ENCODE measurements around the gene NAALADL2. TPM values are rescaled to one million over a fixed set of nuclear protein-coding genes. Genes with fewer than 3 reads are reported as not detected.

Gene NAALADL2
- polyA plus RNA-seq, 4 donors, result 17.4 to 25.9 (median 20.2) TPM

DNA sequence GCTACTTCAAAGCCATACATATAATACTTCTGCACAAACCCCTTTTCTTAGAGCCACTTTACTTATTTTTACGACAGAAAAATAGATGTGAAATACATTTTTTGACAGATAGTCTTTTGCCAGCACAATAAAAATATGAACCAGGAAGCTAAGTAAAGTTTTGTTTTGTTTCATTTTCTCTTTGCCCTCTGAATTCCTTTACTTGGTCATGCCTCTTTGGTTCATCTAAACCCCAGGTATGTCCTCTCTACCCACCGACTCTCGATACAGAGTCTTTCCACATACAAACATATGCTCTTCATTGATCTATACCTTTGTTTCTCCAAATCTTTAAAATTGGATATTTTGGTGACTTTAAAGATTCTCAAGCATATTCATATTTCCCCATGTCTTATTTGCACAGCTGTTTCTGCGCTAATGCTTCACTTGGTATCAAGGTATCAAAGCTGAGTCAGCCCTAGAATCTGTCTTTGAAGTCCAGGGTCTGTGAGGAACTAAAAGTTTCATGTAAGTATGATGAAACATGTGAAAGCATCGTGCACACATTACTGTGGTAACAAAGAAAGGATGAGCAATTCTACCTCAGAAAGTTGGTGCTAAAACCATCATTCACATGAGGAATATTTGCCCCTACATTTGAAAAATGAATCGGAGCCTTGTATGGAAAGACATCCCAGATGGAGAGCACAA is 845.4 kb downstream of the NAALADL2 start:
- no peak for DNase-seq (ENCODE audit: low read depth in 4 of 4, low spot score in 3 of 4)

DNA sequence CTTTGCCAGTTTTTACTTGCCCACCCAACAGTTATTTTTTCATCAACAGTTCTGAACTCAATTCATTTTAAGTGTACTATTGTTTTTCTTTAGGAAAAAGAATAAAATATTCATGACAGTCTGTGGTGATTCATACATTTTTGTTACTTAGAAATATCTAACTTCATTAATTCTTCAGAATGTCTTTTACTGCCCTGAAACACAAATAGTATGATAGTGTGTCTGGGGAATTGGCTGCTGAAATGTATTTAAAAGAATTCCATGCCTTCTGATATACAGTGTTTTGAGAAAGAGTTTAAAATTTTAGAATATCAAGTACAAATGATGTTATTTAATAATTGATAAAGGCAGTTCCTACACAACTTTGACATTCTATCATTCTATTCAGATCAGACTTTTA is 854.1 kb downstream of the NAALADL2 start:
- DNase-seq (ENCODE audit: low read depth in 4 of 4, low spot score in 3 of 4), result no peak

DNA sequence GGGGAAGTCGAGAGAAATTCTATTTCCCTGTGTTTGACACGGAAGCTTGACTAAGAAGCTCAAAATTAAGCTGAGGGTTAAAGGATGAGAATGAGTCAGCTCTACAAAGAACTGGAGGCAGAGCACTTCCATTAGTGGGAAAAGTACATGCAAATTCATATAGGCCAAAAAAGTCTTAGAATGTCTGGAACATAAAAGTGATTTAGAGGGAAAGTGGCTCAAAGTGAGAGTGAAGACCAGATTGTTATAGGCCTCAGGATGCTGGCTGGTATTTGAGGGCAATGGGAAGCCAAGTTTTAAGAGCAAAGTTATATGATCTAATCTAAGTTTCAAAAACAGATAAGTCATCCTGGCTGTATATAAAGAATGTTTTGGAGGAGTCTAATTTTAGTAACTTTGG is 857.3 kb downstream of the NAALADL2 start:
- no peak for DNase-seq (ENCODE audit: low read depth in 4 of 4, low spot score in 3 of 4)

DNA sequence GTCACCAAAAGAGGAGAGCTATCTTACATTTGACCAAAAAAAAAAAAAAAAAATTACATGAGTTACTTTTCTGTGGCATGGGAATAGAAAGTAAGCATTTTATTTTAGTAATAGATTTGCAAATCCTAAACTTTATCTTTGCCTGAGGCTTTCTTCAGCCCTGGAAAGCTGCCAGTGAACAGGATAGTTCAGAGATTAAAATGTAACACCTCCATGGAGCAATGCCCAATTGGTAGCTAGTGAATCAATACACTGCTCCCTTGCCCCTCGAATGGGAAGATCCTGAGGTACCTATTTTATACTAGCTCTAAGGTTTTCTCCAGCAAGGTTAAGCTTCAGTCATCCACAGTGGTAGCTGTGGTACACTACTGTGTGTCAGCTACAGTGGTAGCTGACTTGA is 867.1 kb downstream of the NAALADL2 start:
- no peak for DNase-seq (ENCODE audit: low read depth in 4 of 4, low spot score in 3 of 4)

DNA sequence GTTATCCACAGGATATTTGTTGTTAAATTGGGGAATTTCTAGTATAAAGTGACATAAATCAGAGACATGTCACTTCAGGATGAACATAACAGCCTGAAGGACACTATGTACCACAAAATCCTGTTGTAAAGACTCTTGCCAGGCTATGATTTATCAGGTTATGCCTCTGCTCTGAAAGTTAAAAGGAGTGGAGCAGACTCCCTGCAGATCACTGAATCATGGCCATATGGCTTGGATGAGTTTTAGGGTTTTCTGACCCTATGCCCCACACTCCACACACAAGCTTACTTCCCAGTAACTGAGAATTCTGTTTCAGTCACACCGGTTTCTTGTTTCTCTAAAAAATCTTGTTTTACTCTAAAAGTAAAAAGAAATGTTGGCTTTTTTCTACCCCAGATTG is 869.4 kb downstream of the NAALADL2 start:
- no peak for DNase-seq (ENCODE audit: low read depth in 4 of 4, low spot score in 3 of 4)

DNA sequence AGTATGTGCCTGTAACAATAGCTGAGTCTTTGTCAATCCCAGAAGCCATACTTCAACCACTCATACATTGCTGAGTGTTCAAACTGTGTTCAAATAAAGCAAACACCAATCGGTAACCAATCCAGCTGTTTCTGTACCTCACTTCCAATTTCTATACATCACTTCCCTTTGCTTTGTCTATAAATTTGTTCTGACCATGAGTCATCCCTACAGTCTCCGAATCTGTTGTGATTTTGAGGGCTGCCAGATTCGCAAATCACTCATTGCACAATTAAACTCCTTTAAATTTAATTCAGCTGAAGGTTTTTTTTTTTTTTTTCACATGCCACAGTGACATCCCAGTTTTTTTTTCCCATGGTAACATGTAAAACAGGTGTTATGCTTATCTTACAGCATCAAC is 870.3 kb downstream of the NAALADL2 start:
- no peak for DNase-seq (ENCODE audit: low read depth in 4 of 4, low spot score in 3 of 4)

DNA sequence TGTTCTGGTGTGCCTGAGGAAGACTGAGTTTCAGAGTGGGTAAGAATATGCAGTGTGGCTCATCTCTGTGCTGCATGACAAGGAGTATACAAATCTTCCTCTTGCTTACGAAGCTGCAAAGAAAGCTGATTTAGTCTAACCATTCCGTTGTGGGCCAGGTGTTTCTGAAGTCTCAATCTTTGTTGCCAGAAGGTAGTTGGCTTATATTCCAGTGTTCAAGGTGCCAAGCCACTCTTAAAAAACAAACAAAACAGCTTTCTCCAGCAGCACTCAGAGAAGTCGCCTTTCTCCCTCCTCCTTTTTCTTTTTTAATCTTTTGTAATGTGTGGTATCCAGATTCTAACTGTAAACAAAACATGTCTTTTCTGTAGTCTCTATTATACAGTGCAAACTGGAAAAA is 872.4 kb downstream of the NAALADL2 start:
- no peak for DNase-seq (ENCODE audit: low read depth in 4 of 4, low spot score in 3 of 4)

DNA sequence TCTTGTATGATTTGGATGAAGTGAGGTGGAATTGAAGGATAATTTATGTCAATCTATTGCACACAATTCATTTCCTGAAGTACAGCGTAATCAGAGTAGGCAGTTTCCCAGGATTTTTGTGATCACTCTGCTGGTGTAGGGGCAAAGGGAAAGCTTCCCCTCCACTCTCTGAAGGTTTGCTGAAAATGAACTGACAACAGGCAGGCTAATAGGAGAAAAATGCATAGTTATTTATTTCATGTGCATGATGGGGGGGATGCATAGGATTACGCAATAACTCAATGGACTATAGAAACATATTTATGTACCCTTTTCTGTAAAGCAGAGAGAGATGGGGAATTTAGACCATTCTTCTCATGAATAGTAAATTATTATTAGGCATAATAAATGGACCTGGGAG is 872.9 kb downstream of the NAALADL2 start:
- no peak for DNase-seq (ENCODE audit: low read depth in 4 of 4, low spot score in 3 of 4)

DNA sequence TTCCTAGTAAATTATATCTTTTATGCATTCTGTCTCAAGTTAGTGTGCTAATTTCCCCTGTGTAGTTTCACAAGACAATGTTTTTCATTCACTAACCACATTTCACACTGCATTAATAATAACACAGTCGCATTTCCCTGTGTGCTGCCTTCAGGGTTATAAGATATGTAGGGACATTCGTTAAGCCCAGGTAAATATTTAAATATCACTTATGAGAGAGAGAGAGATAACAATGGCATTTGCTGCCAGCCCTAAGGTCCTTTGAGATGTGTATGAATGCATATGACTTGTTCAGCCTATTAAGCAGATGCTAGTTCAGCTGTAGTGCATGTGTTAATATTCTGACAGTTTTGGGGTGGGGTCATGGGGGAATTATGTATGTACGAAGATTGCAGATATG is 876.7 kb downstream of the NAALADL2 start:
- no peak for DNase-seq (ENCODE audit: low read depth in 4 of 4, low spot score in 3 of 4)

DNA sequence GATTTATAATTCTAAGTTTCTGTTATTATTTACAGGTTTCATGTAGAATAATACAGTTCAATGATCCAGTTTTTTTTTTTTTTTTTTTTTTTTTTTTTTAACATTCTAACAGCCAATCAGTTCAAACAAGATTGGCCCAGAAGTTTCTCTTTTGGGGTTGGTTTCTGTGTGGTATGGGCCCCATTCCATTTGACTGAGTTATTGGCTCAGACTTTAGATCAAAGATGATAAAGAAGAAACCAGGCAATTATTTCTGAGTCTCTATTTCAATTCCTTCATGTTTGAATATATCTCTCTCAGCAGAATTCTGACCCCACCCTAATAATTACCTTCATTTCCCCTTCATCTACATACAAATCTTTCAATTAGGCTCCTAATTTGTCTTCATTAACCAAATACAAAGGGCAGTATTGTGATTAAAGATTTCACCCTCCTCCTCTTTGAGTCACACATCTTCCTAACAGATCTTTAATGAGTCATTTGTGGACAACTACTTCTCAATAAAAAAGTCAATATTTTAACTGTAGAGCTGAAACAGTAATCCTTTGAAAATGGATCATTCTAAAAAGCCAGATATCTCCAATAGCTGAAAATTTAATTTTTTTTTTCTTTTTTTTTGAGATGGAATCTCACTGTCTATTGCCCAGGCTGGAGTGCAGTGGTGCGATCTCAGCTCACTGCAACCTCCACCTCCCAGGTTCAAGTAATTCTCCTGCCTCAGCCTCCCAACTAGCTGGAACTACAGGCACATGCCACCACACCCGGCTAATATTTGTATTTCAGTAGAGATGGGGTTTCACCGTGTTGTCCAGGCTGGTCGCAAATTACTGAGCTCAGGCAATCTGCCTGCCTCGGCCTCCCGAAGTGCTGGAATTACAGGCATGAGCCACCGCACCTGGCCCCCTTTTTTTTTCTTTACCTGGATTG is 878.8 kb downstream of the NAALADL2 start:
- DNase-seq (ENCODE audit: low read depth in 4 of 4, low spot score in 3 of 4), result no peak

DNA sequence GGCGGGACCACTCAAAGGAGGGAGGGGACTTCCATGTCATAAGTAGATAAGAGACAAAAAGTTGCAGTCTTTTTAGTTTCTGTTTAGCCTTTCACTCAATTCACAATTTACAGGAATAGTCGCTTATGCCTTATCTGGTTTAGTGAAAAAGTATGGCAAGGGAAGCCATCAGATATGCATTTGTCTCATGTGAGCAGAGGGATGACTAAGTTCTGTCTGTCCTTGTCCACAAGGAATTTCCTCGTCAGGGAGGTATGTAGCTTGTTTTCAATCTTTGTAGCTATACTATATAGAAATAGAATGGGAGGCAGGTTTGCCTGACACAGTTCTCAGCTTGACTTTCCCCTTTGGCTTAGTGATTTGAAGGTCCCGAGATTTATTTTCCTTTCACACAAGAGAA is 882.8 kb downstream of the NAALADL2 start:
- DNase-seq (ENCODE audit: low read depth in 4 of 4, low spot score in 3 of 4), result no peak

DNA sequence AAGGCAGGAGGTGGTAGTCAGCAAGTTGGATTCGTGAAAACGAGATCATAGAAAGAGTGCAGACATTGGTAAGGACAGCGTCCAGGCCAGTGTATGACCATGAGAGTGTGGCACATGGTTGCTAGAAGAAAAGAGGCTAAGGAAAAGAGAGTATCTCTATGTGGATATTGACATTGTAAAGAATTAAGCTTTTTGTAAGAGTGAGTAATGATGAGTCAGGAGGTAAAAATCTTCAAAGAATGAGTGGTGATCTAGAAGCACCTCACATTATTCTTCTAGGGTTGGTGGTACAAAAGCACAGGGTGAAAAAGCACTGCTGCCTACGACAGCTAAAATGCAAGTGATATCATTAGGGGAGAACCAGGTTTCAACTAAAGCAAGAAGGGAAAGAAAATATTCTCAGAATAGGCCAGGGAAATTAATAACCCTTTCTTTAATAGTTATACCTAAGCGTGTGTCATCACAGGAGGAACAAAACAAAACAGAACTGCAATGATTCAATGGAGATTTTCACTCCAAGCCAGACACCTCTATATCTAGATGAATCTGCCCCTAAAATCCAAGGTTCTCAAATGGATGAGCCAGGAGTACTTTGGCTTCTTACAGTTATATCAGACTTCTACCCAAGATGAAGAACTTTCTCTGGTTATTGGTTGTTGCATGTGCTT is 884.7 kb downstream of the NAALADL2 start:
- no peak for DNase-seq (ENCODE audit: low read depth in 4 of 4, low spot score in 3 of 4)

DNA sequence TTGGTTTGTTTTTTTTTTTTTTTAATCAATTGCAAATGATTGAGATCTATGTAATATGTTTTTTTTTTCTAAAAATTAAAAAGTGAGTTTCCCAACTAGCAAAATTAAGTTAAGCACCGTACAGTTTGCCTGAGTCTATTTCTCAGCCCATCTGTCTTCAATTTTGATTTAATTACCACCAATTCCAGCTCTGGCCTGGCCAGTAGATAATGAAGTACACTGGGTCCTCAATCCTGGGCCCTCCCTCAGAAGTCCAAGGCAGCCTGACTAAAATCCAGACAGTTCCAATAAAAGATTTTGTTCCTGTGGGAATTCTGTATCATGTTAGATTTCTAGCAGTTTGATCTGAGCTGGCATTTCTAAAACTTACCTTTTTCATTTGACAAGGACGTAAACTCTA is 887.2 kb downstream of the NAALADL2 start:
- DNase-seq (ENCODE audit: low read depth in 4 of 4, low spot score in 3 of 4), result no peak

DNA sequence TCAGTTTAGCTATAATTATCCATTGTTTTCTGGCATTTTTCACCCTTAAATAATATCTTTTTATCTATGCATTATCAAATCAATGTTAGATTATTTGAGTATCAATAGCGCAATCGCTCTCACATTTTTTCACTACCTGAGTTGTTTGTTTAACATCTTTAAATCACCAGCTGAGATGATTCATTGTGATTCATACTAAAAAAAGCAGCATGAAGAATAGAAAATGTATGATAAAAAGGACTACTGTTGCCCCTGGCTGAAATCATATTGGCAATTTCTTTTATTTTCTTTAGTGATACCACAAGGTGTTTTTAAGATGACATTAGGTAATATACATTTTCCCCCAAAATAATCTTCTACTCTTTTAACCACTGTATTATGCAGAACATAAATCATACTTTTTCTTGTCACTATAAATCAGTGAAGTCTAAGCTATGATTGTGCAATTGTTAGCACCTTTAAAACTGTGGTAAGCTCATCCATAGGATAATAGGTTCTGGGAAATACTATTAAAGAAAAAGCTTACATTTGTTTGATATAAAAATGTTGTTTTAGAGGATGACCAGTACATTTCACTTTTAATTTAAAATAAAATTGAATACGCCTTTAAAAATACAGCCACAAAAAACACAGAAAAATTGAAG is 889.1 kb downstream of the NAALADL2 start:
- no peak for DNase-seq (ENCODE audit: low read depth in 4 of 4, low spot score in 3 of 4)

DNA sequence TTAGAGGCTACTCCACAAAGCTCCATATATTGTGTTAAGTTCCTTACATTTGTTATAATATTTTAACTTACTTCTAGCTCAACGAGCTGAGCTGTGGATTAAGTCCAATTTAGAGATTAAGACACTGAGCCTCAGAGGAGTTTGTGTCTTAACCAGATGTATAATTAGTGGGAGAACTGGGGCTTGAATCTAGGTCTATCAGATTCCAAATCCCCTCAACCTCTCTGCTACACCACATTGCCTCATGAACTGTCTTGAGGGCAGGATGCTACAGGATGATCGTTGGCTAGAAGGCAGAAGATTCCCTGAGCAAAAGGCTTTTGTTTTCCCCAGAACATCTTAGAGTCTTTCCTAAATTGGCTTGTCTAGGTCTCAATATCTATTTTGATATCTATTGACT is 890.8 kb downstream of the NAALADL2 start:
- DNase-seq (ENCODE audit: low read depth in 4 of 4, low spot score in 3 of 4), result no peak

DNA sequence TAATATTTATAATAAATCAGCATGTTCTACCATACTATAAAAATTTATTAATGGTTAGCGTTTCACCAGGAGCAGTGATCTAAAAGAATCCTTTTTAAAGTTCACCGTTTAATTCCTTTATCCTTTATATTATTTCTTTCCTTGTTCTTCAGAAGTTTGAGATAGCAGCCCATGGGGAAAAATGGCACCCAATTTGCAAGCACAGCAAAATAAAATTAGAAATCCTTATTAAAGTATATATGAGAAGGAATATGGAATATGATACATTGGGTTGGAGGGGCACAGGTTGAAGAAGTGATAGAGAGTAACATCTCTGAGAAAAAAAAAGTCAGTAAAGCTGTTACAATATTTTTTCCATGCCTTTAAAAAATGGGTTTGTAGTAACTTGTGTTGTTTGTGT is 892.0 kb downstream of the NAALADL2 start:
- no peak for DNase-seq (ENCODE audit: low read depth in 4 of 4, low spot score in 3 of 4)

DNA sequence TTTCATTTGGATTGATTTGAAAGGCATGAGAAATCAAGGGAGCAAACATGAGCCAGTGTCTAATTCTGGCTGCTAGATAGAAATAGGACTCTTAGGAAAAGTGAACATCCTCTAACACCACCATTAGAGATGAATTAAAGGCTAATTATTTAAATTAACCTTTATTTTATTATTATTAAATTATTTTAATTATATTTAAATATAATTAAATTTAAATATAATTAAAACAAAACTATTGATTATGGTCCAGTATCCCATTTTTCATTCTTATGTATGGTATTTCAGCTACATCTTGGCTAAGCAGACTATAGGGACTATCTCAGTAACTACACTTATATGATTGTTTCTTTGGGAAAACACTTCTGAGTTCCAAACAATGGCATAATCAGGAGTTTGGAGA is 904.8 kb downstream of the NAALADL2 start:
- no peak for DNase-seq (ENCODE audit: low read depth in 4 of 4, low spot score in 3 of 4)

DNA sequence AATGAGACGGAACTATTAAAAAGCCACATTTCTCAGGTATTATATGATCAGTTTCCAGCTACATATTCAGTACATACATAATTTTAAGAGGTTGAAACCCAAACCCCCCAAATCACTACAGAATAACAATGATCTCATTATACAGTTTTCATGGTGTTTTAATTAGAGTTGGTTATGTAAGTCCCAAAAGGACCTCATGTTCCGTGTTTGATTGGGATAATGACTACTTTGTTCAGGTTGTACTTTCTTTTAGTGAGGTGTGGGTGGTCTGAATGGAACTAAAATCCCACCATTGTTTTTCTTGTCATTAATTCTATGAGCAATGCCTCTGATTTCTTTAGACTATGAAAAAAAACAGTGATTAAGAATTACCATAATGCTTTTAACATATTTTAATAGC is 905.6 kb downstream of the NAALADL2 start:
- no peak for DNase-seq (ENCODE audit: low read depth in 4 of 4, low spot score in 3 of 4)

DNA sequence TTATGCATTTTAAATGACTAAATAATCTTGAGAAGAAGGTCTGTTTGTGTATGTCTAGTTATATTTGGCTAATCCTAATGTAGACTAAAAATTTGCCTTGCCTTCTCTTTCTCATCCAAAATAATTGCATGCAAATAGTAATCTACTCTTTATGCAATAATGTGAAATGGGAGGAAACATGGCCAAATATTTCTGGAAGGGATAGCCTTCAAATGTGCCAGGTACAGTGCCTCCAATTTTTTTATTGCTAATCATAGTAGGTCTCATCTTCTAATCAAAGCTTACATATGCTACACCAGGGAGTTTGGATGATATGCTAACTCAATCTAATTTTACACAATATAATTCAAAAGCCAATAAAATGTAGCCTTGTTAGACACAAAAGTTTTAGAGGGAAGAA is 911.3 kb downstream of the NAALADL2 start:
- DNase-seq (ENCODE audit: low read depth in 4 of 4, low spot score in 3 of 4), result no peak

DNA sequence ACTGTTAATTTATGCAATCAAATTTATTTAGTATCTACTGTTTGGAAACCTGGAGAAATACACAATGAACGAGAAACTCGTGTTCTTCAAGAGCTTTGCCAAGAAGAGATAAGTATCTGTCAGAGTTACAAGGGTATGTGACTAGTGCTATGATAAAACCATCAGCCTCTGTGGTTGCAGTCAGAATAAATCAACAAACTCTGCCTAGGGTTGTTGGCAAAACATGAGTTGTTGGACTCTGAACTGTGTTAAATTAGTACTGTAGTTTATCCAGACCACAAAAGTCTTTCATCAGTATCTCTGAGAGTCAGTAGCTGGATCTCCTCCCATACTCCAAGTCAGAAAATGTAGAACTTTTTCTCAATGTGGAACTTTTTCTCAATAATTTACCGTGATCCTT is 918.4 kb downstream of the NAALADL2 start:
- DNase-seq (ENCODE audit: low read depth in 4 of 4, low spot score in 3 of 4), result no peak

DNA sequence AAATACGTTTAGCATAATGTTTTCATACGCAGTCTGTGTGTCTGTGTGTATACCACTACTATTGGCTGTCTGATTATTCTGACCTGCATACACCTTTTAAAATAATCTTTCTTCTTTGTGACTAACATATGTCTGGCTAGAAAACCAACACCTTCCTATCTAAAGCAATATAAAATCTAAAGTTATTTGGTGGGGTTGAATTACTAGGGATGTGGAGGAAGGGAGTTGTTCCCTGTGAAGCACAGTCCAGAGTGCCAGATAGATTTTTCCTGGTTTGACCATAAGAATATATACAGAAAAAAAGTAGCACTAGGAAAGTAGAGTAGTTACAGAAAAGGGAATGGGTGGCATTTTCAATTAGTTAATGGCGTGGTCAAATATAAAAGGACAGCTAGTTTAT is 918.8 kb downstream of the NAALADL2 start:
- no peak for DNase-seq (ENCODE audit: low read depth in 4 of 4, low spot score in 3 of 4)

Data from right renal pelvis (tissue), 4 donors.